ENCODE measurements around the gene RUNX3. TPM values are rescaled to one million over a fixed set of nuclear protein-coding genes. Genes with fewer than 3 reads are reported as not detected.
"Not testable (repeated sequence)": the region's sequence is repeated elsewhere in the genome, so short reads cannot be mapped to it uniquely, and the experiment has no call there.

RUNX3 gene
- total RNA-seq, result 0.37 TPM
- 2.5 TPM for polyA plus RNA-seq

GRCh38 chr1:24930260-24931145, at the start of gene RUNX3:
TSS of gene RUNX3 (minus strand) at chr1:24930276. CDS start at chr1:24929868, 408 bp downstream.
- H3K27ac ChIP-seq (ENCODE audit: low read depth), result peak within 1 kb of the TSS; percentile 19
- no peak for DNase-seq (ENCODE audit: extremely low spot score)
- 5% methylated on average over 88 of the region's 88 CpGs for WGBS
- H3K36me3 ChIP-seq (ENCODE audit: insufficient read depth), result no peaks in the 10 kb centered on the region
- H3K4me3 ChIP-seq (ENCODE audit: low read depth, low read length), result peak within 1 kb of the TSS; percentile 39
- no peaks in the 10 kb centered on the region for H3K4me1 ChIP-seq (ENCODE audit: insufficient read depth)

GRCh38 chr1:24979232-24979631, 49.2 kb upstream of the RUNX3 start:
- WGBS, result 84% methylated on average over 4 of the region's 4 CpGs
- not testable (repeated sequence) for H3K4me3 ChIP-seq (ENCODE audit: low read depth, low read length); H3K4me1 ChIP-seq (ENCODE audit: insufficient read depth)

GRCh38 chr1:24978383-24979032, 48.4 kb upstream of the RUNX3 start:
- DNase-seq (ENCODE audit: extremely low spot score), result no peak
- WGBS, result 70% methylated on average over 9 of the region's 9 CpGs
- no peaks in the 10 kb centered on the region for H3K36me3 ChIP-seq (ENCODE audit: insufficient read depth)
- H3K4me1 ChIP-seq (ENCODE audit: insufficient read depth), result no peaks in the 10 kb centered on the region
- H3K4me3 ChIP-seq (ENCODE audit: low read depth, low read length), result no peak overlapping the region
- no peak overlapping the region for H3K27ac ChIP-seq (ENCODE audit: low read depth)

More at GRCh38 chr1:24979232-24979631, 49.2 kb upstream of the RUNX3 start:
- not testable (repeated sequence) for H3K36me3 ChIP-seq (ENCODE audit: insufficient read depth); H3K27ac ChIP-seq (ENCODE audit: low read depth); DNase-seq (ENCODE audit: extremely low spot score)

GRCh38 chr1:24975391-24975790, 45.3 kb upstream of the RUNX3 start:
- no peaks in the 10 kb centered on the region for H3K4me1 ChIP-seq (ENCODE audit: insufficient read depth)
- H3K27ac ChIP-seq (ENCODE audit: low read depth), result no peak overlapping the region
- no peak for DNase-seq (ENCODE audit: extremely low spot score)
- H3K36me3 ChIP-seq (ENCODE audit: insufficient read depth), result no peaks in the 10 kb centered on the region
- no peak overlapping the region for H3K4me3 ChIP-seq (ENCODE audit: low read depth, low read length)
- 83% methylated on average over 2 of the region's 2 CpGs for WGBS

- H3K36me3 ChIP-seq (ENCODE audit: insufficient read depth), result no peaks in the 10 kb centered on the region
- no peak for DNase-seq (ENCODE audit: extremely low spot score)
- H3K4me3 ChIP-seq (ENCODE audit: low read depth, low read length), result no peak overlapping the region
- H3K27ac ChIP-seq (ENCODE audit: low read depth), result no peak overlapping the region
- no peaks in the 10 kb centered on the region for H3K4me1 ChIP-seq (ENCODE audit: insufficient read depth)
- WGBS, result 70% methylated on average over 5 of the region's 5 CpGs
These were observed 43.2 kb upstream of the RUNX3 start for GRCh38 chr1:24973315-24973714.

- Histone ChIP-seq H3K4me3 (ENCODE audit: low read depth, low read length) (no peak overlapping the region), H3K36me3 (ENCODE audit: insufficient read depth) (no peaks in the 10 kb centered on the region), H3K4me1 (ENCODE audit: insufficient read depth) (no peaks in the 10 kb centered on the region), H3K27ac (ENCODE audit: low read depth) (no peak overlapping the region)
- DNase-seq (ENCODE audit: extremely low spot score), result no peak
- WGBS, result 80% methylated on average over 6 of the region's 6 CpGs
These were observed 42.8 kb upstream of the RUNX3 start for GRCh38 chr1:24972915-24973242.

GRCh38 chr1:24972221-24972914, 42.3 kb upstream of the RUNX3 start:
- Histone ChIP-seq H3K36me3 (ENCODE audit: insufficient read depth) (no peaks in the 10 kb centered on the region), H3K27ac (ENCODE audit: low read depth) (no peak overlapping the region), H3K4me1 (ENCODE audit: insufficient read depth) (no peaks in the 10 kb centered on the region), H3K4me3 (ENCODE audit: low read depth, low read length) (no peak overlapping the region)
- 73% methylated on average over 8 of the region's 8 CpGs for WGBS
- no peak for DNase-seq (ENCODE audit: extremely low spot score)

- Histone ChIP-seq H3K27ac (ENCODE audit: low read depth) (no peak overlapping the region), H3K4me3 (ENCODE audit: low read depth, low read length) (no peak overlapping the region), H3K36me3 (ENCODE audit: insufficient read depth) (no peaks in the 10 kb centered on the region), H3K4me1 (ENCODE audit: insufficient read depth) (no peaks in the 10 kb centered on the region)
- WGBS, result 70% methylated on average over 23 of the region's 23 CpGs
- DNase-seq (ENCODE audit: extremely low spot score), result no peak
These were observed 41.1 kb upstream of the RUNX3 start for GRCh38 chr1:24970926-24971875.

- no peaks in the 10 kb centered on the region for H3K36me3 ChIP-seq (ENCODE audit: insufficient read depth)
- WGBS, result 42% methylated on average over 13 of the region's 13 CpGs
- H3K4me1 ChIP-seq (ENCODE audit: insufficient read depth), result no peaks in the 10 kb centered on the region
- no peak for DNase-seq (ENCODE audit: extremely low spot score)
- H3K27ac ChIP-seq (ENCODE audit: low read depth), result no peak overlapping the region
- H3K4me3 ChIP-seq (ENCODE audit: low read depth, low read length), result no peak overlapping the region
These were observed 40.3 kb upstream of the RUNX3 start for GRCh38 chr1:24970399-24970753.

- no peak overlapping the region for H3K4me3 ChIP-seq (ENCODE audit: low read depth, low read length)
- H3K36me3 ChIP-seq (ENCODE audit: insufficient read depth), result no peaks in the 10 kb centered on the region
- 58% methylated on average over 26 of the region's 26 CpGs for WGBS
- H3K4me1 ChIP-seq (ENCODE audit: insufficient read depth), result no peaks in the 10 kb centered on the region
- no peak overlapping the region for H3K27ac ChIP-seq (ENCODE audit: low read depth)
- DNase-seq (ENCODE audit: extremely low spot score), result no peak
These were observed 39.7 kb upstream of the RUNX3 start for GRCh38 chr1:24969596-24970398.

- Histone ChIP-seq H3K4me3 (ENCODE audit: low read depth, low read length) (no peak overlapping the region), H3K4me1 (ENCODE audit: insufficient read depth) (no peaks in the 10 kb centered on the region), H3K36me3 (ENCODE audit: insufficient read depth) (no peaks in the 10 kb centered on the region), H3K27ac (ENCODE audit: low read depth) (no peak overlapping the region)
- DNase-seq (ENCODE audit: extremely low spot score), result no peak
- WGBS, result 73% methylated on average over 14 of the region's 14 CpGs
These were observed 39.0 kb upstream of the RUNX3 start for GRCh38 chr1:24968941-24969585.

GRCh38 chr1:24967962-24968361, 37.9 kb upstream of the RUNX3 start:
- no peaks in the 10 kb centered on the region for H3K36me3 ChIP-seq (ENCODE audit: insufficient read depth)

More at GRCh38 chr1:24967962-24968361, 37.9 kb upstream of the RUNX3 start:
- H3K4me1 ChIP-seq (ENCODE audit: insufficient read depth), result no peaks in the 10 kb centered on the region
- no peak overlapping the region for H3K27ac ChIP-seq (ENCODE audit: low read depth)
- DNase-seq (ENCODE audit: extremely low spot score), result no peak
- WGBS, result 91% methylated on average over 6 of the region's 6 CpGs
- H3K4me3 ChIP-seq (ENCODE audit: low read depth, low read length), result no peak overlapping the region
